Measurements from ENCODE around the gene KIF4A.
"Not testable (repeated sequence)": the region's sequence is repeated elsewhere in the genome, so short reads cannot be mapped to it uniquely, and the experiment has no call there.

Gene KIF4A

DNA sequence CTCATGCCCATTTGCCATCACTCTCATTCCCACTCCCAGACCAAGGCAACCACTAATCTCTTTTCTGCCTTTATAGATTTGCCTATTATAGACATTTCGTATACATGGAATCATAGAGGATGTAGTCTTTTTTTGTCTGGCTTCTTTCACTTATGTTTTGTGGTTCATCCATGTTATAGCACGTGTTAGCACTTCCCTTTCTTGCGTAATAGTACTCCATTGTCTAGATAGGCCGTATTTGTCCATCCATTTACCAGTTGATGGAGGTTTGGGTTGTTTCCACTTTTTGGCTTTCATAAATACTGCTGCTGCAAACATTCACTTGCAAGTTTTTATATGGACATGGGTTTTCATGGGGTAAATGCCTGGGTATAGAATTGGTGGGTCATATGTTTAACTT, 48.4 kb downstream of the KIF4A start:
- Mint-ChIP-seq H3K27ac (no peak overlapping the region), H3K36me3 (no peaks in the 10 kb centered on the region), H3K4me3 (no peak overlapping the region), H3K4me1 (no peaks in the 10 kb centered on the region), H3K9me3 (no peaks in the 10 kb centered on the region), H3K27me3 (no peaks in the 10 kb centered on the region)
- ATAC-seq: no peak

DNA sequence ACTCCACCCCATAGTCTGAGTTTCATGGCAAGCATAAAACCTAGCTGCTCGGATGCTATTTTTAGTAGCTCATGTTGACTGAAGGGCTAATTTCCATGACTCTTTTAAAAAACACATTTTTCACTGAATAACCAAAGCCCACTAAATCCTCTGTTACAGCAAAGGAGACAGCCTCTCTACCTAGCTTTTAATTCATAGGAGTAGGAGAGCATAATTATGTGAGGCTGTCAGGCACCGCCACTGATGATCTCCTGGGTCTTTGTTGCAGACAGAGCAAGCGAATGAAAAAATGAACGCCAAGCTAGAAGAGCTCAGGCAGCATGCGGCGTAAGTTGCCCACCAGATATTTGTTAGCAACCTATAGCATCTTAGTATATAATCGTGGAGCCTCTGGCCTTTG, 53.5 kb downstream of the KIF4A start:
- no peaks in the 10 kb centered on the region for H3K9me3 Mint-ChIP-seq

DNA sequence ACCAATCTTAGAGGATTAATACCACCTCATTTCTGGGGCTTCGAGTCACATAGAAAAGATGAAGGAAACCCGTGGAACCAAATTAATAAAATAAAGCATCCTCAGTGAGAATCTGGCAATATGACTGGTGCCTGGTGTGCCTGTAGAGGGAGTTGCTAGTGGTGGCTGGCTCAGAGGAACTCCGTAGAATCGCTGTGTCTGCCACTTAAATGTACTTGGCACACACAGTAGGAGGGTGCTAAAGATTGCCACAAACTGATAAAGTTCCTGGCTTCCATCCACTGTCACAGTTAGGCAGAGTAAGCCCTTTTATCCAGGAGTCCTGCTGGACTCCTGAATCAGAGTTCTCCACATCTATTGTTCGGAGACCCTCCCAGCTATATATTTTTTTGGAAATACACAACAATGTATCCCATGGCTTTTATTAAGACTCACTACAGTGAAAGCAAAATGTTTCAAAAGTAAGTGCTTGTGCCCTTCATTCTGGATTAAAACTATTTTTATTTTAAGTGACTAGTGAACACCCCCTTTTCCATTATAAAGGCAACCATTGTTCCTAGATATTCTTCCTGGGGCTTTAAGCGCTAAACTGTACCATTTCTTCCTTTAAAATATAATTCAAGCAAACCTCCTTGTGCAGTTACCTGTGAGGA, 56.6 kb downstream of the KIF4A start:
- ATAC-seq: no peak
- H3K4me1 Mint-ChIP-seq: no peaks in the 10 kb centered on the region
- H3K4me3 Mint-ChIP-seq: no peak overlapping the region
- no peaks in the 10 kb centered on the region for H3K27me3 Mint-ChIP-seq
- H3K27ac Mint-ChIP-seq: no peak overlapping the region
- no peaks in the 10 kb centered on the region for H3K36me3 Mint-ChIP-seq
- no peaks in the 10 kb centered on the region for H3K9me3 Mint-ChIP-seq

More for the DNA sequence above, 53.5 kb downstream of the KIF4A start:
- no peaks in the 10 kb centered on the region for H3K27me3 Mint-ChIP-seq
- H3K36me3 Mint-ChIP-seq: no peaks in the 10 kb centered on the region
- no peak for ATAC-seq
- no peaks in the 10 kb centered on the region for H3K4me1 Mint-ChIP-seq
- H3K4me3 Mint-ChIP-seq: no peak overlapping the region
- no peak overlapping the region for H3K27ac Mint-ChIP-seq

DNA sequence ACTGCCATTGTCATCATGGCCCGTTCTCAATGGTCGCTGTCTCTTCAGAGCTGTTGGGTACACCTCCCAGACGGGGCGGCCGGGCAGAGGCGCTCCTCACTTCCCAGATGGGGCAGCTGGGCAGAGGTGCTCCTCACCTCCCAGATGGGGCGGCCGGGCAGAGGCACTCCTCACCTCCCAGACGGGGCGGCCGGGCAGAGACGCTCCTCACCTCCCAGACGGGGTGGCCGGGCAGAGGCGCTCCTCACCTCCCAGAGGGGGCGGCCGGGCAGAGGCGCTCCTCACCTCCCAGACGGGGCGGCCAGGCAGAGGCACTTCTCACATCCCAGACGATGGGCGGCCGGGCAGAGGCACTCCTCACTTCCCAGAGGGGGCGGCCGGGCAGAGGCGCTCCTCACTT, 58.9 kb downstream of the KIF4A start:
- H3K9me3 Mint-ChIP-seq, ATAC-seq, H3K4me1 Mint-ChIP-seq, H3K27me3 Mint-ChIP-seq, H3K36me3 Mint-ChIP-seq, H3K4me3 Mint-ChIP-seq, H3K27ac Mint-ChIP-seq: not testable (repeated sequence)

DNA sequence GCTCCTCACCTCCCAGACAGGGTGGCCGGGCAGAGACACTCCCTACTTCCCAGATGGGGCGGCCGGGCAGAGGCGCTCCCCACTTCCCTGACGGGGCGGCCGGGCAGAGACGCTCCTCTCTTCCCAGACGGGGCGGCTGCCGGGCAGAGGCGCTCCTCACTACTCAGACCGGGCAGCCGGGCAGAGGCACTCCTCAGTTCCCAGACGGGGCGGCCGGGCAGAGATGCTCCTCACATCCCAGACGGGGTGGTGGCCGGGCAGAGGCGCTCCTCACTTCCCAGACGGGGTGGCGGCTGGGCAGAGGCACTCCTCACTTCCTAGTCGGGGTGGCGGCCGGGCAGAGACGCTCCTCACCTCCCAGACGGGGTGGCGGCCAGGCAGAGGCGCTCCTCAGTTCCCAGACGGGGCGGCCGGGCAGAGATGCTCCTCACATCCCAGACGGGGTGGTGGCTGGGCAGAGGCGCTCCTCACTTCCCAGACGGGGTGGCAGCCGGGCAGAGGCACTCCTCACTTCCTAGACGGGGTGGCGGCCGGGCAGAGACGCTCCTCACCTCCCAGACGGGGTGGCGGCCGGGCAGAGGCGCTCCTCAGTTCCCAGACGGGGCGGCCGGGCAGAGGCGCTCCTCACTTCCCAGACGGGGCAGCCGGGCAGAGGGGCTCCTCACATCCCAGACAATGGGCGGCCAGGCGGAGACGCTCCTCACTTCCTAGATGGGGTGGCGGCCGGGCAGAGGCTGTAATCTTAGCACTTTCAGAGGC, 59.6 kb downstream of the KIF4A start:
- H3K4me1 Mint-ChIP-seq, H3K4me3 Mint-ChIP-seq, ATAC-seq, H3K36me3 Mint-ChIP-seq, H3K27me3 Mint-ChIP-seq, H3K9me3 Mint-ChIP-seq, H3K27ac Mint-ChIP-seq: not testable (repeated sequence)

DNA sequence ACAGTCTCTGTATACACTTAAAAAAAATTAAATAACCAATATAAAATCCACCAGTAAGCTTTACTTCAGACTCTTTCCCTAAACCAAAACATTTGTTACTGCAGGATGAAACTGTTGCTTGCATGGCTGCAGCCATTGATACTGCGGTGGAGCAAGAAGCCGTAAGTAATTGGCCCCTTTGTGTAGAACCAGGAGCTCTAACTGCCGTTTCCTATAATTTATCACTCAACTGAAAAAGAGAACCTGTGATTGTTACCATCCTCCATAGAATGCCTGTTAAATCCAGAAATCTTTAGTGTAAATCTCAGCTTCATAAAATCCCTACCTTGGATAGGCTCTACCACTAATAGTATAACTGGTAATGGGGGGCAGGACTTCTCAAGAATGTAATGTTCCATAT, 62.6 kb downstream of the KIF4A start:
- no peak for ATAC-seq
- no peaks in the 10 kb centered on the region for H3K4me1 Mint-ChIP-seq
- H3K9me3 Mint-ChIP-seq: no peaks in the 10 kb centered on the region
- H3K27ac Mint-ChIP-seq: no peak overlapping the region
- no peaks in the 10 kb centered on the region for H3K27me3 Mint-ChIP-seq
- H3K4me3 Mint-ChIP-seq: no peak overlapping the region
- no peaks in the 10 kb centered on the region for H3K36me3 Mint-ChIP-seq

DNA sequence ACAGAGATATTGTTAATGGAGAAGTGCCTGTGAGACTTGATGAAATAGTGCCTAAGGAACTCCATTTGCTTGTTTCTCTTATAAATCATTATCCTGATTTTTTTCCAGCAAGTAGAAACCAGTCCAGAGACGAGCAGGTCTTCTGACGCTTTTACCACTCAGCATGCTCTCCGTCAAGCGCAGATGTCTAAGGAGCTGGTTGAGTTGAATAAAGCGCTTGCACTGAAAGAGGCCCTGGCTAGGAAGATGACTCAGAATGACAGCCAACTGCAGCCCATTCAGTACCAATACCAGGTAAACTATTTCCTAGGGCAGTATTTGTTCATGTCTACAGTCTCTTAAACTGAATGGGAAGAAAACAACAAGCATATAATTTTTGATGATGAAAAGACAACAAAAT, 63.6 kb downstream of the KIF4A start:
- H3K36me3 Mint-ChIP-seq: no peaks in the 10 kb centered on the region
- no peaks in the 10 kb centered on the region for H3K9me3 Mint-ChIP-seq
- H3K4me1 Mint-ChIP-seq: no peaks in the 10 kb centered on the region
- ATAC-seq: no peak
- no peak overlapping the region for H3K27ac Mint-ChIP-seq
- no peaks in the 10 kb centered on the region for H3K27me3 Mint-ChIP-seq
- no peak overlapping the region for H3K4me3 Mint-ChIP-seq

DNA sequence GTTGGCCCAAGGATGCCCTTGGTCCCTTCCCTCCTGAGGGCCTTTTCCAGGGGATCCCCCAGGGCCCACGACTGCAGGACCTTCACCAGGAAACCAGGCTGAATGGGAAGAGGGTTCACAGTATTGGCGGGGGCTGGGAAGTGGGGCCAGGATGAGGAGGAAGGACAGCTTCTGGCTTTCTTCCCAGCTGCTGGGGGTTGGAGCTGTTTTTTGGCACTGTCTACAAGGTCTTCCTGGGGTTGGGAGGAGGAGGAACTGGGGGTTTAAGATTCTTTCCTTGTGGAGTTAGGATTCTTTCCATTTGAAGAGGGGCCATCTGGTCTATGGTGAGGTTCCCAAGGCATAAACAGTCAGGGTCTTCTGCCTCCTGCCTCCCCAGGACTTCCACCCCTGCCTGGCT, 64.8 kb downstream of the KIF4A start:
- Mint-ChIP-seq H3K4me3 (no peak overlapping the region), H3K27me3 (no peaks in the 10 kb centered on the region), H3K4me1 (no peaks in the 10 kb centered on the region), H3K36me3 (no peaks in the 10 kb centered on the region), H3K9me3 (no peaks in the 10 kb centered on the region), H3K27ac (no peak overlapping the region)
- no peak for ATAC-seq

DNA sequence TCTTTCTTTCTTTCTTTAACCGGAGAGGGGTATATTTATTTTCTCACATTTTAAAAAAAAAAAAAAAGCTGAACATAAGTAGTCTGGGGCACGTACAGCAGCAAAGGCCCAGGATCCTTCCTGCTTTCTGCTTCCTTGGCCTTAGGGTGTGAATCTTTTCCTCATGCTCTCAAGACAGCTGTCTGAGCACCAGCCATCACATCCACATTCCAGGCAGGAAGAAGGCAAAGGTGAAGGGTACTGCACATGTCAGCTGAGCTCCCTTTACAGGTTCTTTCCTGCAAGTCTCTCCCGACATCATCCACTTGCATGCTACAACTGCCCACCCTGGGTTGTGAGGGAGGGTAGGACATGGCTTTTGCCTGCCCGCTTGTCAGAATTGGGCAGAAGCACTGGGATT, 69.6 kb downstream of the KIF4A start:
- no peak overlapping the region for H3K4me3 Mint-ChIP-seq
- H3K27ac Mint-ChIP-seq: no peak overlapping the region
- no peaks in the 10 kb centered on the region for H3K4me1 Mint-ChIP-seq
- H3K9me3 Mint-ChIP-seq: no peaks in the 10 kb centered on the region
- H3K36me3 Mint-ChIP-seq: no peaks in the 10 kb centered on the region
- H3K27me3 Mint-ChIP-seq: no peaks in the 10 kb centered on the region
- ATAC-seq: no peak

DNA sequence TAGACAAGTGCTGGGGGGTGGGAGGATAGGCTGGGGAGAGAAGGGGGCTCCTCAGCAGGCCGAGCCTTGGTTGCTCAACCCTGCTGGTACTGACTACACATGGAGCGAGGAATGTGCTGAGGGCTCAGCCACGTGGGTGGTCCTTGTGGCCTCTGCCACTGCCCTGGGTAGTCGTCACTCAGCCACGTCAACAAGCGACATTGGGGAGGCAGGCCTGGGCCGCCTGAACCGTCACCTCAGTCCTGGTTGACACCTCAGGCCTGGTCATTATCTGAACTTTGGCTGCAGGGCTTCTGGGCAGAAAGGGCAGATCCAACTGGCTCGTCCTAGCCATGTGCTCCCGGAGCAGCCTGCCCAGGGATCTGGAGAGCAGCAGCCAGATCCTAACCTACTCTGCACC, 70.5 kb downstream of the KIF4A start:
- Mint-ChIP-seq H3K36me3 (no peaks in the 10 kb centered on the region), H3K9me3 (no peaks in the 10 kb centered on the region), H3K4me1 (no peaks in the 10 kb centered on the region), H3K27ac (no peak overlapping the region), H3K4me3 (no peak overlapping the region), H3K27me3 (no peaks in the 10 kb centered on the region)
- no peak for ATAC-seq

DNA sequence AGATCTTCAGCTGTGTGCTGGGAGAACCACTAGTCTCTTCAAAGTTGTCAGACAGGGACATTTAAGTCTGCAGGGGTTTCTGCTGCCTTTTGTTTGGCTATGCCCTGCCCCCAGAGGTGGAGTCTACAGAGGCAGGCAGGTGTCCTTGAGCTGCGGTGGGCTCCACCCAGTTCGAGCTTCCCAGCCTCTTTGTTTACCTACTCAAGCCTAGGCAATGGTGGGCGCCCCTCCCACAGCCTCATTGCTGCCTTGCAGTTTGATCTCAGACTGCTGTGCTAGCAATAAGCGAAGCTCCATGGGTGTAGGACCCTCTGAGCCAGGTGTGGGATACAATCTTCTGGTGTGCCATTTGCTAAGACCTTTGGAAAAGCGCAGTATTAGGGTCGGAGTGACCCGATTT, 78.8 kb downstream of the KIF4A start:
- not testable (repeated sequence) for H3K27me3 Mint-ChIP-seq, H3K9me3 Mint-ChIP-seq, H3K27ac Mint-ChIP-seq, H3K4me1 Mint-ChIP-seq, H3K4me3 Mint-ChIP-seq, ATAC-seq, H3K36me3 Mint-ChIP-seq

DNA sequence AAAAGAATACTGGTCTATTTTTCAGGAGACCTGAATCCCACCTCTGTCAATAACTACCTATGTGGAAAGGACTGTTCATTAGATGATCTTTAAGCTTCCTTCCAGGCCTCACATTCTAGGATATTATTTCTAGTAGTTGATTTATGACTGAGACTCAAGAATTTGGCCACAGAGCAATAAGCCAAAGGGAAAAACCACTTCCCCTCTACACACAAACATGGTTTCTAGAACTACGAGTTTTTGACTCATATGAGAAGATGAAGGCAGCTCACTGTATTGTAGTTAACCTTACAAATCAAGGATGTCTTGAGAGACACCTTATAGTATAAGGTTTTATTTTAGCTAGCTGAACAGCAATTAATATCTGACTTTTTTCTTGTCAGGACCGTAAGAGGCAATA, 96.3 kb downstream of the KIF4A start:
- H3K9me3 Mint-ChIP-seq: no peaks in the 10 kb centered on the region
- no peaks in the 10 kb centered on the region for H3K36me3 Mint-ChIP-seq
- ATAC-seq: no peak
- H3K27ac Mint-ChIP-seq: no peak overlapping the region
- H3K4me3 Mint-ChIP-seq: no peak overlapping the region
- H3K4me1 Mint-ChIP-seq: no peaks in the 10 kb centered on the region
- H3K27me3 Mint-ChIP-seq: no peaks in the 10 kb centered on the region

DNA sequence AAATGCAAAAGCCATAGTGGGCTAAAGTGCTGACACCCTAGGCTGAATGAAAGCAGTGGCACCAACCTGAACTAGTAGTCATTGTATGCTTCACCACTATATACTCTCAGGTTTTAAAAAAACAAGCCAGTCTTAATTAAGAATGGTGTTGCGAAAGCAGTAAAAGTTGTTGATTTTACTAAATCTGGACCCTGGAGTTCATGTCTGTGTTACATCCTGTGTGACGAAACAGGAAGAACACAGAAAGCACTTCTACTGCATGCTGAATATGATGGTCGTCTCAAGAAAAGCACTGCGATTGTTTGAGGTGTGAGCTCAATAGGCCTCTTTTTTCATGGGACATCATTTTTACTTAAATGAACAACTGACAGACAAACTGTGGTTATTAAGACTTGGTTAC, 109.0 kb downstream of the KIF4A start:
- Mint-ChIP-seq H3K27ac (no peak overlapping the region), H3K4me3 (no peak overlapping the region), H3K27me3 (no peaks in the 10 kb centered on the region), H3K36me3 (no peaks in the 10 kb centered on the region), H3K9me3 (no peaks in the 10 kb centered on the region), H3K4me1 (no peaks in the 10 kb centered on the region)
- no peak for ATAC-seq

DNA sequence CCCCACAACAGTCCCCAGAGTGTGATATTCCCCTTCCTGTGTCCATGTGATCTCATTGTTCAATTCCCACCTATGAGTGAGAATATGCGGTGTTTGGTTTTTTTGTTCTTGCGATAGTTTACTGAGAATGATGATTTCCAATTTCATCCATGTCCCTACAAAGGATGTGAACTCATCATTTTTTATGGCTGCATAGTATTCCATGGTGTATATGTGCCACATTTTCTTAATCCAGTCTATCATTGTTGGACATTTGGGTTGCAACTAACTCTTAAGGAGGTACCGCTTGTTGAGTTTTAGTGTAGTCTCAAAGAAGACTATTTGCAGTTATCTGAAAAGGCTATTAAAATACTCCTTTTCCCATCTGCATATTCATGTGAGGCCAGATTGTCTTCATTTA, 110.3 kb downstream of the KIF4A start:
- H3K9me3 Mint-ChIP-seq: not testable (repeated sequence)

DNA sequence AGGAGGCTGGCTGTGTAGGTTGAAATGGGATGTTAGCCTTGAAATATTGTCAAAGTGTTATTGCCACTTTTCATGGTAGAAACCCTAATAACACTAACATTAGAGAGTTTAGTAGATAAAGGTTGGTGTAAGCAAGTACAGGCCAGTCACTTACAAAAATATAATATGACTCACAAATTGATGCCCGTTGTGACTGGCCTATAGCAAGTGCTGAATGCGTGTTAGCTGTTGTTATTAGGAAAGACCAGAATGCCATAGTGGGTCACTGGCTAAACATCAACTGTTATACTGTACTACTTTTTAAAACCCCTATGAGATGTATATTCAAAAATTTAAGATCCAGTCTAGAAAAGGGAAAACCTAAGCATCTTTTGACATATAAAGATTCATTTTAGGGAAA, 112.8 kb downstream of the KIF4A start:
- no peak overlapping the region for H3K4me3 Mint-ChIP-seq
- no peaks in the 10 kb centered on the region for H3K9me3 Mint-ChIP-seq
- ATAC-seq: no peak
- H3K4me1 Mint-ChIP-seq: no peaks in the 10 kb centered on the region
- H3K36me3 Mint-ChIP-seq: no peaks in the 10 kb centered on the region
- no peak overlapping the region for H3K27ac Mint-ChIP-seq
- no peaks in the 10 kb centered on the region for H3K27me3 Mint-ChIP-seq

More for the DNA sequence above, 110.3 kb downstream of the KIF4A start:
- ATAC-seq, H3K36me3 Mint-ChIP-seq, H3K4me1 Mint-ChIP-seq, H3K27me3 Mint-ChIP-seq, H3K27ac Mint-ChIP-seq, H3K4me3 Mint-ChIP-seq: not testable (repeated sequence)

DNA sequence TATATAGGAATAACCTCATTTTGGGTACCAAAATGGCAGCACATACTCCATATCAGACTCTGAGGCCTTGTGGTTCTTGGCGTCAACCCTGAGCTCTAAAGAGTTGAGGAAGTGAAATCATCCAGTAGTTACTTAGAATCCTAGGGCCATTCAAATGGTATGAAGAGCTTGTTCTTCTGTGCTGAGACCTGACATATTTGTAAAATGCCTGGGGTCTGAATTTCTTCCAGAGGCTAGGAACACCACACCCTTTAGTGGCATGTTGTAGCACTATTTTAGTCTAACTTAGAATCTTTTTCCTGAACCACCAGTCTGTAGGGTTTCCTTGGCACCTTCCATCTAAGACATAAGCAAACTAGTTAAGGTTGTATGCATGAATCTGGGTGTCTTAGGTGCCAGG, 115.1 kb downstream of the KIF4A start:
- no peak for ATAC-seq
- Mint-ChIP-seq H3K27ac (no peak overlapping the region), H3K9me3 (no peaks in the 10 kb centered on the region), H3K36me3 (no peaks in the 10 kb centered on the region), H3K4me1 (no peaks in the 10 kb centered on the region), H3K27me3 (no peaks in the 10 kb centered on the region), H3K4me3 (no peak overlapping the region)

Data from stimulated activated memory B cell treated with anti-CD40 and anti-IgM and Interleukin-4, amounts not matched to agents 10 μg/mL and 1 μg/mL and 100 μg/mL, for 72 hours (primary cell).